Measurements from ENCODE around the gene CHSY1.

CHSY1 gene

GRCh38 chr15:101209285-101209845 is 42.5 kb downstream of the CHSY1 start:
- no peak for DNase-seq (ENCODE audit: low read depth)

- DNase-seq (ENCODE audit: low read depth), result no peak
Observed at GRCh38 chr15:101207867-101208288, 44.0 kb downstream of the CHSY1 start.

GRCh38 chr15:101206176-101206591 is 45.7 kb downstream of the CHSY1 start:
- DNase-seq (ENCODE audit: low read depth), result peak; percentile 45

GRCh38 chr15:101204739-101205535 is 46.9 kb downstream of the CHSY1 start:
- no peak for DNase-seq (ENCODE audit: low read depth)

GRCh38 chr15:101203607-101204189 is 48.1 kb downstream of the CHSY1 start:
- no peak for DNase-seq (ENCODE audit: low read depth)

- no peak for DNase-seq (ENCODE audit: low read depth)
Observed at GRCh38 chr15:101203029-101203573, 48.7 kb downstream of the CHSY1 start.

GRCh38 chr15:101201411-101202174 is 50.3 kb downstream of the CHSY1 start:
- DNase-seq (ENCODE audit: low read depth), result no peak

GRCh38 chr15:101200181-101200580 is 51.7 kb downstream of the CHSY1 start:
- DNase-seq (ENCODE audit: low read depth), result no peak

- DNase-seq (ENCODE audit: low read depth), result no peak
Observed at GRCh38 chr15:101198800-101199199, 53.0 kb downstream of the CHSY1 start.

- no peak for DNase-seq (ENCODE audit: low read depth)
Observed at GRCh38 chr15:101198031-101198575, 53.7 kb downstream of the CHSY1 start.

- no peak for DNase-seq (ENCODE audit: low read depth)
Observed at GRCh38 chr15:101194546-101195125, 57.2 kb downstream of the CHSY1 start.

- DNase-seq (ENCODE audit: low read depth), result no peak
Observed at GRCh38 chr15:101193806-101194545, 57.9 kb downstream of the CHSY1 start.

GRCh38 chr15:101193120-101193644 is 58.7 kb downstream of the CHSY1 start:
- no peak for DNase-seq (ENCODE audit: low read depth)

- no peak for DNase-seq (ENCODE audit: low read depth)
Observed at GRCh38 chr15:101192081-101192480, 59.8 kb downstream of the CHSY1 start.

GRCh38 chr15:101191242-101191641 is 60.6 kb downstream of the CHSY1 start:
- DNase-seq (ENCODE audit: low read depth), result no peak

- no peak for DNase-seq (ENCODE audit: low read depth)
Observed at GRCh38 chr15:101190092-101190595, 61.7 kb downstream of the CHSY1 start.

- no peak for DNase-seq (ENCODE audit: low read depth)
Observed at GRCh38 chr15:101189409-101190091, 62.3 kb downstream of the CHSY1 start.

GRCh38 chr15:101188637-101189408 is 63.0 kb downstream of the CHSY1 start:
- DNase-seq (ENCODE audit: low read depth), result no peak

Measured in activated T-cell treated with anti-CD3 and anti-CD28 coated beads for 1 hour (primary cell).